MM.1S (cell line): ENCODE data around the gene GLCE.

ENCODE experiments used
- DNase-seq: peaks from one replicate; pipeline ENCODE4 v3.0.0-alpha.2; 2015
- H2AFZ ChIP-seq: fragments of 300-600 bp; sonication (generic); 2 replicates; pipeline ENCODE4 v1.6.0; 2016; ENCODE audit warnings: antibody characterized with exemption, low read length
- H3F3A ChIP-seq: fragments of 300-600 bp; sonication (generic); 2 replicates; pipeline ENCODE4 v1.6.1; 2016; ENCODE audit warnings: mild to moderate bottlenecking, antibody characterized with exemption, low read length, moderate library complexity, mixed read lengths; ENCODE audit not compliant: insufficient read depth
- H3K27ac ChIP-seq: fragments of 300-600 bp; sonication (generic); 2 replicates; pipeline ENCODE4 v1.5.1; 2016; ENCODE audit warnings: mild to moderate bottlenecking, low read length
- H3K27me3 ChIP-seq: fragments of 300-600 bp; sonication (generic); replicated peaks from 2 replicates; pipeline ENCODE4 v1.6.0; 2016; ENCODE audit warnings: low read length; ENCODE audit not compliant: insufficient read depth
- H3K36me3 ChIP-seq: fragments of 300-600 bp; sonication (generic); replicated peaks from 2 replicates; pipeline ENCODE4 v1.6.1; 2016; ENCODE audit warnings: mild to moderate bottlenecking, low read length, mixed read lengths; ENCODE audit not compliant: insufficient read depth
- H3K4me1 ChIP-seq: fragments of 300-600 bp; sonication (generic); 2 replicates; pipeline ENCODE4 v1.6.1; 2016; ENCODE audit warnings: low read length, mixed read lengths
- H3K4me2 ChIP-seq: fragments of 300-600 bp; sonication (generic); 2 replicates; pipeline ENCODE4 v1.6.0; 2016; ENCODE audit warnings: low read depth, low read length
- H3K4me3 ChIP-seq: fragments of 300-600 bp; sonication (generic); 2 replicates; pipeline ENCODE4 v1.5.1; 2016; ENCODE audit warnings: low read length, mixed read lengths
- H3K79me2 ChIP-seq: fragments of 300-600 bp; sonication (generic); 2 replicates; pipeline ENCODE4 v1.6.1; 2016; ENCODE audit warnings: mixed run types, low read length, mixed read lengths
- H3K9ac ChIP-seq: fragments of 300-600 bp; sonication (generic); 2 replicates; pipeline ENCODE4 v1.6.1; 2016; ENCODE audit warnings: low read length, mixed read lengths
- H3K9me2 ChIP-seq: fragments of 300-600 bp; sonication (generic); replicated peaks from 2 replicates; pipeline ENCODE4 v1.6.1; 2016; ENCODE audit warnings: mild to moderate bottlenecking, low read length, mixed read lengths; ENCODE audit not compliant: insufficient read depth
- H3K9me3 ChIP-seq: fragments of 300-600 bp; sonication (generic); replicated peaks from 2 replicates; pipeline ENCODE4 v1.6.1; 2016; ENCODE audit warnings: mild to moderate bottlenecking, low read length, mixed read lengths; ENCODE audit not compliant: insufficient read depth
- H4K20me1 ChIP-seq: fragments of 300-600 bp; sonication (generic); 2 replicates; pipeline ENCODE4 v1.6.1; 2016; ENCODE audit warnings: mild to moderate bottlenecking, low read length, moderate library complexity, mixed read lengths; ENCODE audit not compliant: insufficient read depth
- EZH2 ChIP-seq: fragments of 300-600 bp; sonication (generic); optimal IDR thresholded peaks from 2 replicates; pipeline ENCODE3; 2017; ENCODE audit warnings: low read depth, mild to moderate bottlenecking, antibody characterized with exemption, low read length, mixed read lengths
- EZH2phosphoT487 ChIP-seq: fragments of 300-600 bp; sonication (generic); IDR thresholded peaks from 2 replicates; pipeline ENCODE4 v1.6.1; 2018; ENCODE audit warnings: antibody characterized with exemption, low read length
- TF ChIP-seq, protein P1 (sequence below): fragments of 300-600 bp; sonication (generic); IDR thresholded peaks from 2 replicates; pipeline ENCODE4 v1.5.1; 2016; ENCODE audit warnings: antibody characterized with exemption, low read length, mixed read lengths

Gene GLCE

GRCh38 chr15:69135499-69135898, 24.9 kb upstream of the GLCE start:
- Histone ChIP-seq H3K9me2 (no peaks in the 10 kb centered on the region), H3K9ac (no peak overlapping the region), H3K9me3 (no peaks in the 10 kb centered on the region), H3K79me2 (no peaks in the 10 kb centered on the region), H4K20me1 (no peaks in the 10 kb centered on the region), H3K4me3 (no peak overlapping the region), H3K4me1 (no peaks in the 10 kb centered on the region), H3K27ac (no peak overlapping the region), H3K36me3 (no peaks in the 10 kb centered on the region), H3F3A (no peaks in the 10 kb centered on the region), H2AFZ (no peak overlapping the region), H3K4me2 (no peak overlapping the region), H3K27me3 (no peaks in the 10 kb centered on the region)
- DNase-seq = no peak
- TF ChIP-seq, protein P1, sequence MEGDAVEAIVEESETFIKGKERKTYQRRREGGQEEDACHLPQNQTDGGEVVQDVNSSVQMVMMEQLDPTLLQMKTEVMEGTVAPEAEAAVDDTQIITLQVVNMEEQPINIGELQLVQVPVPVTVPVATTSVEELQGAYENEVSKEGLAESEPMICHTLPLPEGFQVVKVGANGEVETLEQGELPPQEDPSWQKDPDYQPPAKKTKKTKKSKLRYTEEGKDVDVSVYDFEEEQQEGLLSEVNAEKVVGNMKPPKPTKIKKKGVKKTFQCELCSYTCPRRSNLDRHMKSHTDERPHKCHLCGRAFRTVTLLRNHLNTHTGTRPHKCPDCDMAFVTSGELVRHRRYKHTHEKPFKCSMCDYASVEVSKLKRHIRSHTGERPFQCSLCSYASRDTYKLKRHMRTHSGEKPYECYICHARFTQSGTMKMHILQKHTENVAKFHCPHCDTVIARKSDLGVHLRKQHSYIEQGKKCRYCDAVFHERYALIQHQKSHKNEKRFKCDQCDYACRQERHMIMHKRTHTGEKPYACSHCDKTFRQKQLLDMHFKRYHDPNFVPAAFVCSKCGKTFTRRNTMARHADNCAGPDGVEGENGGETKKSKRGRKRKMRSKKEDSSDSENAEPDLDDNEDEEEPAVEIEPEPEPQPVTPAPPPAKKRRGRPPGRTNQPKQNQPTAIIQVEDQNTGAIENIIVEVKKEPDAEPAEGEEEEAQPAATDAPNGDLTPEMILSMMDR = no peak
- TF ChIP-seq EZH2phosphoT487 = no peak
- no peak for TF ChIP-seq EZH2

DNA sequence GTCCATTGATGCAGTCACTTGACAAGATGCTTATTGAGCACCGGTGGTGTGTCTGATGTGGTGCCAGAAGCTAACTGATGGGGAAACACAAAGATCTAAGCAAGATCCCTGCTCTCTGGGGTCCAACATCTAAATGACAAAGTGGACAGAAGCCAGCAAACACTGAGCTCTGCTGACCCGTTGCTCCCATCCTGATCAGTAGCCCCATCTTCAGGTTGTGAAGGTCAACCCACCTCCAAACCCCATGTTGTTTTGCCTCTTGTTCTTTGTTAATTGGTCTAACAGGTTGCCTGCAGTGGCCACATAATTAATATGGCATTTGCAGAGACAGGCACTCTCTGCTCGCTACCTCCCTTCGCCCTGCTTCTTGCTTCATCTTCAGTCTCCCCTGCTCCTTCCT, 21.5 kb upstream of the GLCE start:
- Histone ChIP-seq H3K79me2 (no peaks in the 10 kb centered on the region), H3K9ac (no peak overlapping the region), H3K27me3 (no peaks in the 10 kb centered on the region), H3K4me1 (no peaks in the 10 kb centered on the region), H2AFZ (no peak overlapping the region), H3K4me3 (no peak overlapping the region), H3K4me2 (no peak overlapping the region), H3F3A (no peaks in the 10 kb centered on the region), H3K9me3 (no peaks in the 10 kb centered on the region), H3K27ac (no peak overlapping the region), H3K36me3 (no peaks in the 10 kb centered on the region), H4K20me1 (no peaks in the 10 kb centered on the region), H3K9me2 (no peaks in the 10 kb centered on the region)
- TF ChIP-seq EZH2 (no peak), EZH2phosphoT487 (no peak)
- TF ChIP-seq, protein P1 = no peak
- DNase-seq = no peak

DNA sequence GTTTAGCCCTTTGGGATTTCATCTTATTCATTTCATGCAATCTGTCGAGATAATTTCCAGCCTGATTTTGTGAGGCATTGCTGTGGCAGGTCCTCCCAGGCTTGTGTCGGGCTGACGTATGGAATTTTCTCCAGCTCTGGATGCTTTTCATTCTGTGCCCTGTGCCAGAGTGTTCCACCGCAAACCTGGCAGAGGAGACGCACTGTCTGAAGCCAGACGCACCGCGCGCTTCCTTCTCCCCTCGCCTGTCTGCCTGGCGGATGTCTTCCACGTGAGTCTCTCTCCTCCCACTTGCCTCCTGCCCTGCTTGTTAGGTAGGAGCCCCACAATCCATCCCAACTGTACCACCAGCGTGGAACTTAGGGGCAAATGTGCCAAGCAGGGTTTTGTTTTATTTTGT, 20.1 kb upstream of the GLCE start:
- Histone ChIP-seq H3K4me1 (no peaks in the 10 kb centered on the region), H3K27me3 (no peaks in the 10 kb centered on the region), H3F3A (no peaks in the 10 kb centered on the region), H3K79me2 (no peaks in the 10 kb centered on the region), H3K4me2 (no peak overlapping the region), H3K36me3 (no peaks in the 10 kb centered on the region), H2AFZ (no peak overlapping the region), H3K9ac (no peak overlapping the region), H3K9me3 (no peaks in the 10 kb centered on the region), H3K9me2 (no peaks in the 10 kb centered on the region), H3K4me3 (no peak overlapping the region), H3K27ac (no peak overlapping the region), H4K20me1 (no peaks in the 10 kb centered on the region)
- TF ChIP-seq EZH2phosphoT487 = no peak
- TF ChIP-seq, protein P1 = no peak
- no peak for TF ChIP-seq EZH2
- DNase-seq = no peak
